ENCODE measurements around the gene HINT2.
A peak's percentile ranks its signal among the peaks of the same experiment; 100 is the strongest.

The HINT2 gene

DNA sequence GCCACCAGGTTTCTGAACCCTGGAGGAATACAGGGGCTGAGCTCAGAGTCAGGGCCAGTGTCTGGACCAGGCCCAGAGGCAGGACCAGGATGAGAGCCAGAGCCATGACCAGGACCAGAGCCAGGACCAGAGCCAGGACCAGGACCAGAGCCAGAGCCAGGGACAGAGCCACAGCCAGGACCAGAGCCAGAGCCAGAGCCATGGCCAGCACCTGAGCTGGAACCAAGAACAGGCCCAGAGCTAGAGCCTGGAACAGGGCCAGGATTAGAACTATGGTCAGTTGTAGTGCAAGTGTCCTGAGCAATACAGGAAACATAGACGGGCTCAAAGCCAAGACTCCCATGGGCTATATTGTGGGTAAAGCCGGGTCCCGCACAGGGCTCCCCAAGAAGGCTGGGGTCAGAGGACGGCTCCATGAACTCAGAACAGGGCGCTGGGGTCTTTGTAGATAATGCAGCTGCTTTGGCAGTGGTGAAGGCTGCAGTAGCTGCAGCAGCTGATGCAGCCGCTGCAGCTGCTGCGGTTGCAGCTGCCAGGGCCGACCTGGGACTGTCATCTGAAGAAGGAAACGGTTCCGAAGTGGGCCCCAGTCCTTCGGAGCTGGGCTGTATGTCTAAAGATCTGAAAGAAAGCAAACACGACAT is 3.3 kb downstream of the HINT2 start:
- no peak for DNase-seq

- DNase-seq: no peak
Observed at GRCh38 chr9:35810122-35810521, 4.7 kb downstream of the HINT2 start.

DNA sequence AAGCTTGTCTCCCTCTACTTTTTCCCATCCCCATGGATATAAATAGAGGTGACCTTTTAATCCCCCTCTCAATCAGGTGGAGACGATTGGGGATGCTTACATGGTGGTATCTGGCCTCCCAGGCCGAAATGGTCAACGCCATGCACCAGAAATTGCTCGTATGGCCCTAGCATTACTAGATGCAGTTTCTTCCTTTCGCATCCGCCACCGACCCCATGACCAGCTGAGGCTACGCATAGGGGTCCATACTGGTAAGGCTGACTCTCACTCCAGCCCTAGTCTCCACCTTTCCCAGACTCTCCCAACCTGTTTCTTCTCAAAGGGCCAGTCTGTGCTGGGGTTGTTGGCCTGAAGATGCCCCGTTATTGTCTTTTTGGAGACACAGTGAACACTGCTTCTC is 6.4 kb downstream of the HINT2 start:
- DNase-seq: no peak

- no peak for DNase-seq
Observed at GRCh38 chr9:35806101-35806500, 8.7 kb downstream of the HINT2 start.

DNA sequence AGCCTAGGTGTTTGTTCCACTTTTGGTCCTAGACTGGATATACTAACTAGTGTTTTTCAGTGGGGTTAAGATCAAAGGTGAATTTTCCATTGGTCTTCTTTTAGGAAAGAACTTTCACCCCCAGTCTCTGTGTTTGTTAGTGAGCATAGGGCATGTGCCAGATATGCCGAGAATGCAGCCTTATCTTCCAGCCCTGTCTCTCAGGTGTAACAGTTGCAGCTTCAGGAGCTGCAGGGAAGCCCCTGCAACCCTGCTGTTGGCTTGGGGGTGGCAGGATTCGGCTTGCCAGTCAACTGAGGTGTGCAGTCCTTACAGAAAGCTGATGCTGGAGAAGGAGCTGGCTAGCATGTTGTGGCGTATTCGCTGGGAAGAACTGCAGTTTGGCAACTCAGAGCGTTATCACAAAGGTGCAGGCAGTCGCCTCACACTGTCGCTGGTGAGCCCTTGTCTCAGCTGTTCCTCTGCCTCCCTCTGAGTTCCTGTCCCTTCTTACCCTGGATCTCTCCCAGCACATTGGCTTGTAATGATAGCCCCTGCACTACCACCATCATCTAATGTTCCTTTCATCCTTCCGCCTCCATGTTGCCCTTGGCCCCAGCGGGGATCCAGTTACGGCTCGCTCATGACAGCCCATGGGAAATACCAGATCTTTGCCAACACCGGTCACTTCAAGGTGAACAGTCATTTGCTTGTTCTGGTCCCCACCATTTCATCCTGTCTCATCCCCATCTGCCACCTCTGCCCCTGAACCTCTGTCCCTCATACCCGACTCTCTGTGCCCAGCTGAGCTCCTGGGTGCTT is 13.3 kb downstream of the HINT2 start:
- no peak for DNase-seq

GRCh38 chr9:35800530-35800929 is 14.3 kb downstream of the HINT2 start:
- DNase-seq: no peak

DNA sequence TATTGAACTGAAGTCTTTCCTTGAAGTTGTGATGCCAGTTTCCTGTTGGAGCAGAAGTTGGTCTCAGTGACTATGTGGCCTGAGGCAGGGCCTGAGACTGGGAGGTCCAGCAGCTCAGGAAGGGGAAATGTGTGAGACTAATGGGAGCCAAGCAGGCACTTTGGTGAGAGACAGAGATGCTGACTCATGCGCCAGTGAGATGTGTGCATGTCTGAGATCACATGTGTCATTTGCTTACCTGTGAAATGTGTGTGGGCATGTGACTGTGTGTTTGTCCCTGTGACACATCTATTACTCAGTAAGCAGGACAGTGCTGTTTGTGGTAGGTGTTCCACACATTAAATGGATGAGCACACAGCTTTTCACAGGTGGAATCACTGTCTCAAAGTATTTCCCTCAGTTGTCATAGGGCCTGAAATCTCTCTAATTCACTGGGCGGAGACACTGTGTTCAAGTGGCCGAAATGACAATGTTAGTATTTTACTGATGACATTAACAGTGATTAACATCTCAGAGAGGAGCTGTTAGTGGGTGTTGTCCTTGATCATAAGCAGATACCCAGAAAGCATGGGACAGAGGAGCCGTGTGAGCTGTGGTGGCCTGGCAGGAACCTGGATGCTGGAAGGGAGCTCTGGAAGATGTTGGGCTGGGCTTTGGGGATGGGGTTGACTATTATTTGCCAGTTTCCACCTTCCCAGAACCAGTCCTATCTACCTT is 16.0 kb downstream of the HINT2 start:
- no peak for DNase-seq

- no peak for DNase-seq
Observed at GRCh38 chr9:35797311-35798109, 17.3 kb downstream of the HINT2 start.

GRCh38 chr9:35795695-35796094 is 19.1 kb downstream of the HINT2 start:
- no peak for DNase-seq

DNA sequence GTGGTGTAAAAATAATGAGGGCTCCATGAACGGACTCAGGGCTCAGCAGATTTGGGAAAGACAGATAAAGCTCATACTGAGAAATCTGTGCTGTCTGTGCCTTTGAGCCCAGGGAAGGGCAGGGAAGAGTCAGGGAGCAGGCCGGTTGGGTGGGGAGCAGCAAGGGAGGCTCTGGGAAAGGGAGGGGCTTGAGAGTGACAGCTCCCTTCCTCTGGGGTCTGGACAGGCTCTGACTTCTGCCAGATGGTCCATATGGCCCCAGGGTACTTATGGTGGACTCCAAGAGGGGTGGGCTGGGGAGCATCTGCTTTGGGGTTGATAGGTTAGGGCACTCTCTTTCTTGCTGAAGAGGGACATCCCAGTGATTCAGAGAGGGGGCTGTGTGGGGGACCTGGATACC is 21.4 kb downstream of the HINT2 start:
- DNase-seq: no peak

- no peak for DNase-seq
Observed at GRCh38 chr9:35792826-35793225, 22.0 kb downstream of the HINT2 start.

DNA sequence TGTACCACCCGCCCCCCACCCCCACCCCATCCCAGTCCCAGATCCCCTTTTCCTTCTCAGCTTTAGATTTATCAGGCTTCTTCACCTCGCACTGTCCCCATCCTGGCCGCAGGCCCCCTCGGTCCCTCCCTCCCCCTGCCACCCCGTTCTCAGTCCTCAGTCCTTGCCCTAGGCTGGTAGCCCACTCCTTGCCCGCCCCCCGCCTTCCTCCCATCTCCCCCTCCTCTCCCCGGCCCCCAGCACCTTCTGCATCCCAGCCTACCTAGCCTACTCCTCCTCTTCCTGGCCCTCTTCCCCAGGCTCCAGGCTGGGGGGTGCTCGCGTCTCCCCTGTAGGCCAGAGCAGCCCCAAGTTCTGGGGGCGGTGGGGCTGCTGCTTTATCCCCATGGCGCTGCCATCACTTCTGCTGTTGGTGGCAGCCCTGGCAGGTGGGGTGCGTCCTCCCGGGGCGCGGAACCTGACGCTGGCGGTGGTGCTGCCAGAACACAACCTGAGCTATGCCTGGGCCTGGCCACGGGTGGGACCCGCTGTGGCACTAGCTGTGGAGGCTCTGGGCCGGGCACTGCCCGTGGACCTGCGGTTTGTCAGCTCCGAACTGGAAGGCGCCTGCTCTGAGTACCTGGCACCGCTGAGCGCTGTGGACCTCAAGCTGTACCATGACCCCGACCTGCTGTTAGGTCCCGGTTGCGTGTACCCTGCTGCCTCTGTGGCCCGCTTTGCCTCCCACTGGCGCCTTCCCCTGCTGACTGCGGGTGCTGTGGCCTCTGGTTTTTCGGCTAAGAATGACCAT is 22.6 kb downstream of the HINT2 start:
- no peak for DNase-seq

DNA sequence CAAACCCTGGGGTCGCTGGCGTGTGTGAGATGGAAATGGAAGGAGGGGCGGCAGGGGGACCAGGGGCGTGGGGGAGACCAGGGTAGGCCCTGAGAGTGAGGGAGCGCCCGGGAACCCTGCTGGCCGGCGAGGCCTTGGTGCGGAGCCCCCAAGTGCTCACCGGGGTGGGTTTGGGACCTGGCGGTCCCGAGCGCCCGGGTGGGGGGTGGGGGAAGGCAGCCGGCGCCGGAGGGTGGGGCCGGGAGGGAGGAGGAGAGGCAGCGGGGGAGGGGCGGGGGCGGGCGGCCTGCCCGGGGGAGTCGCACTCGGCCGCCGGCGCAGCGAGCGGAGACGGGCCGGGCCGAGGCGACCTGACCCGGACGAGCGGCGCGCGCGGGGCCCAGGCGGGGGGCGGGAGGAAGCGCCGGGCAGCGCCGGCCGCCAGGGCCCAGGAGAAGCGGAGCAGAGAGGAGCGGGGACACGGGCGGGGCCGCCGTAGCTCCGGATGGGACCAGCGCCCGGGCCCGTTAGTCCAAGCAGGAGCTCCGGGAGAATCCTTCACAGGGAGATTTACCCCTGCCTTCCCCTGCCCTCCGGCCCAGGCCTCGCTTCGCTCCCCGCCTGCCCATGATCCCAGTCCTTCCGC is 23.4 kb downstream of the HINT2 start, which contains the start of gene NPR2:
Gene NPR2 (plus strand): TSS at position 295 of the 625 bp plus-strand sequence. CDS start 818 bp downstream, outside the sequence.
- no peak for DNase-seq

GRCh38 chr9:35790385-35791296 is 24.2 kb downstream of the HINT2 start:
- peak; percentile 25 for DNase-seq

- no peak for DNase-seq
Observed at GRCh38 chr9:35790025-35790384, 24.8 kb downstream of the HINT2 start.

DNA sequence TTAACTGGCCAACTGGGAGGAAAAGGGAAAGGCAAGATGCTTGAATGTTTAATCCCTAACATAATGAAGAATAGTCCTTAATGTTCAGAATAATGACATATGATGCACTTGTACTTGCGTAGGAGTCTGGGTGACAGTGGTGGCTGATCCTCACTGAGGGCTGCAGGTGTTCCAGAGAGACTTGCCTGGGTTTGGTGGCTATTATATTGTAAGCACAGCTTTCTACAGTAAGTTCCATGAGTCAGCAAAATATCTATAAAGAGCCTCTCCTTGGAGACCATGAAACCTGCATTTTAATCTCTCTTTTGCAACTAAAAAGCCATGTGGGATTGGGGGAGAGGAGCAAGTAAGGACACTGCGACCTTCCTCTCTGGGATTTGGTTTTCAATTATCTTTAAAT is 25.3 kb downstream of the HINT2 start:
- no peak for DNase-seq

DNA sequence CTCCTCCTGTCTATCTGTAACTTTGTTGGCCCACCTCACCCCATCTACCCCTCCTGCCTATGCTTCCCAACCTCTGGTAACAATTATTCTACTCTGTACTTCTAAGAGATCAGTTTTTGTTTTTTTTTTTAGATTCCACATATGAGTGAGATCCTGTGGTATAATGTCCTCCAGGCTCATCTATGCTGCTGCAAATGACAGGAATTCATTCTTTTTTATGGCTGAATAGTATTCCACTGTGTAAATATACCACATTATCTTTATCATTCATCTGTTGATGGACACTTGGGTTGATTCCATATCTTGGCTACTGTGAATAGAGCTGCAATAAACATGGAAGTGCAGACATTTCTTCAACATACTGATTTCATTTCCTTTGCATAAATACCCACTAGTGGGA is 31.4 kb downstream of the HINT2 start:
- no peak for DNase-seq

GRCh38 chr9:35781066-35781465 is 33.8 kb downstream of the HINT2 start:
- DNase-seq: no peak

DNA sequence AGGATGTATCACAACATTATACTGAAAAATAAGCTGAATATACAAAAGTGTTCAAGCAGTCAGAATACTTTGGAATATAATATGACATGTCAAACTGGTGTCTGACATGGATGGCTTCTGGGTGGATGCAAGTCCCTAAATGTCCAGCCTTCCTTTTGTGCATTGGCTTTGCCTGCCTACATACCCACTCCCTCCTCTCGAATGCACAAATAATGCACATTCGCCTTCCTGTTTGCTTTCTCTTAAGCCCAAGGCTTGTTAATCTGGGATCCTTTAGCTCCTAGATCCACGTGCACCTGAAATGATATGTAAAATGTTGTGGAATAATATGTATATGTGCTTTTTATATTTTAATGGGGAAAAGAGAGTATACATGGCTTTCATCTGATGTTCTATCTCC is 36.3 kb downstream of the HINT2 start:
- DNase-seq: no peak

DNA sequence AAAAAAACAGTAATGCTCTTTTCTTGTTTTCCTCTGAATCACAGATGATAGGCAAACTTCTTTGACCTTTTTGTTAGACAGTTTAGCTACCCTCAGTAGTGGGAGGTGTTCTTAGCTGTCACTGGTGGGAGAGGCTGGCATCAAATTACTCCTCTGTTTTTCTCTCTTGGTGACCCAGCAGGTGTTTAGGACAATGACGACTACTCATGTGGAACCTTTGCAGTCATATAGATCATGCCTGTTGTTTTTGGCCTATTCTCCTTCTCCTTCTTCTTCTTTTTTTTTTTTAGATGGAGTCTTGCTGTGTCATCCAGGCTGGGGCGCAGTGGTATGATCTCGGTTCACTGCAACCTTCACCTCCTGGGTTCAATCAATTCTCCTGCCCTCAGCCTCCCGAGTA is 38.8 kb downstream of the HINT2 start:
- DNase-seq: no peak
